ENCODE data around the gene PGAM2. TPM values are rescaled to one million over a fixed set of nuclear protein-coding genes. Genes with fewer than 3 reads are reported as not detected.

The PGAM2 gene
- total RNA-seq, 3 donors from 2014 or later: 0.24 TPM; not detected in 2

GRCh38 chr7:44106311-44107065, 41.1 kb upstream of the PGAM2 start:
- Mint-ChIP-seq H3K9me3 (no peaks in the 10 kb centered on the region), H3K36me3 (ENCODE audit: insufficient read depth) (no peaks in the 10 kb centered on the region), H3K4me1 (ENCODE audit: low read depth) (peaks cover 15% of the 10 kb centered on the region), H3K27me3 (ENCODE audit: low read depth) (peaks cover 21% of the 10 kb centered on the region), H3K4me3 (no peak overlapping the region)
- DNase-seq (no peak), ATAC-seq (no peak)

DNA sequence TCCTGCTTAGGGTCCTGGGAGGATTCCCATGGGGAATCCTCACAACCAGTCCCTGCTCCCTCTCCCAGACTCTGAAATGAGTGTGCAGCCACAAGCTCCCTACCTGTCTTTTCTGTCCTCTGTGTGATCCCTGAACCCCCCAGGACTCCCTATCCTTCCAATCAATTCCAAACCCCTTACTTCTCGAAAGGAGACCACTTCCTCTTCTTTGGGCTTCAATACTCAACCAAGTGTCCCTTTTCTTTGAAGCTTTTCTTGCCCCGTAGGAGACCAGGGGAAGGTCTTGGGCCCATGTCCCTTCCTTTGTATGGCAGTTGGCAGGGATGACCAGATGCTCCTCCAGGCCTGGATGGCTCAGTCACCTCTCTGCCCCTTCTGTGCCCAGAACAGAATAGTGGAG, 40.5 kb upstream of the PGAM2 start:
- Mint-ChIP-seq H3K36me3 (ENCODE audit: insufficient read depth) (no peaks in the 10 kb centered on the region), H3K4me3 (peak overlapping the region; percentile 77), H3K9me3 (no peaks in the 10 kb centered on the region), H3K4me1 (ENCODE audit: low read depth) (peaks cover 15% of the 10 kb centered on the region), H3K27me3 (ENCODE audit: low read depth) (peaks cover 21% of the 10 kb centered on the region)
- DNase-seq (no peak), ATAC-seq (no peak)

- H3K4me1 Mint-ChIP-seq (ENCODE audit: low read depth): peaks cover 15% of the 10 kb centered on the region
- DNase-seq (no peak), ATAC-seq (peak; percentile 35 to 36)
- H3K27me3 Mint-ChIP-seq (ENCODE audit: low read depth): peaks cover 21% of the 10 kb centered on the region
- H3K9me3 Mint-ChIP-seq: no peaks in the 10 kb centered on the region
- H3K4me3 Mint-ChIP-seq: peak overlapping the region; percentile 77
- no peaks in the 10 kb centered on the region for H3K36me3 Mint-ChIP-seq (ENCODE audit: insufficient read depth)
Observed at GRCh38 chr7:44104860-44105771, 39.7 kb upstream of the PGAM2 start.

- peak; percentile 46 to 47 for ATAC-seq
- Mint-ChIP-seq H3K4me1 (ENCODE audit: low read depth) (peaks cover 15% of the 10 kb centered on the region), H3K4me3 (peak within 1 kb of the TSS; percentile 77), H3K9me3 (no peaks in the 10 kb centered on the region), H3K36me3 (ENCODE audit: insufficient read depth) (no peaks in the 10 kb centered on the region), H3K27me3 (ENCODE audit: low read depth) (peaks cover 21% of the 10 kb centered on the region)
- no peak for DNase-seq
Observed at GRCh38 chr7:44103923-44104859, 38.8 kb upstream of the PGAM2 start, which contains the start of gene AEBP1. TSS of gene AEBP1 (plus strand) at chr7:44104345. CDS start at chr7:44104666, 321 bp downstream.

DNA sequence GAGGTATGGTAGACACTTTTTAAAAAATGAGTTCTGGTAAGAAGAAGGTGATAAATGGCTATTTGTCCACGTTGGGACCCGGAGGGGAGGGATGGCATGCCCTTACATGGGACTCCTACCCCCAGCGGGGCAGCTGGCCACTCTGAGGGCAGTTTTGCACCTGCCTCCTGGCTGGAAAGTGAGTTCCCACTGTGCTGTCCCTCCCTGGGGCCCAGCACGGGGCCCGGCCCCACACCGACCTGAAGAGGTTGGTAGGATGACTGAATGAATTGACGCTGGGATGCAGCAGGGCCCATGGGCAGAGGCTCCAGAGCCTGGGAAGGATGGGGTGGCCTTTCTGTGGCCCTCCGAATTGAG, 38.2 kb upstream of the PGAM2 start:
- Mint-ChIP-seq H3K9me3 (no peaks in the 10 kb centered on the region), H3K4me3 (peak overlapping the region; percentile 59), H3K27me3 (ENCODE audit: low read depth) (peaks cover 21% of the 10 kb centered on the region), H3K36me3 (ENCODE audit: insufficient read depth) (no peaks in the 10 kb centered on the region), H3K4me1 (ENCODE audit: low read depth) (peaks cover 15% of the 10 kb centered on the region)
- ATAC-seq (no peak), DNase-seq (no peak)

GRCh38 chr7:44102846-44103565, 37.6 kb upstream of the PGAM2 start:
- H3K4me3 Mint-ChIP-seq: peak overlapping the region; percentile 59
- peaks cover 21% of the 10 kb centered on the region for H3K27me3 Mint-ChIP-seq (ENCODE audit: low read depth)
- H3K4me1 Mint-ChIP-seq (ENCODE audit: low read depth): peaks cover 15% of the 10 kb centered on the region
- no peak for ATAC-seq
- H3K36me3 Mint-ChIP-seq (ENCODE audit: insufficient read depth): no peaks in the 10 kb centered on the region
- H3K9me3 Mint-ChIP-seq: no peaks in the 10 kb centered on the region
- DNase-seq: no peak

GRCh38 chr7:44101966-44102845, 36.8 kb upstream of the PGAM2 start:
- Mint-ChIP-seq H3K27me3 (ENCODE audit: low read depth) (peaks cover 21% of the 10 kb centered on the region), H3K4me3 (peak overlapping the region; percentile 31), H3K36me3 (ENCODE audit: insufficient read depth) (no peaks in the 10 kb centered on the region), H3K9me3 (no peaks in the 10 kb centered on the region), H3K4me1 (ENCODE audit: low read depth) (peaks cover 18% of the 10 kb centered on the region)
- ATAC-seq (no peak), DNase-seq (no peak)

DNA sequence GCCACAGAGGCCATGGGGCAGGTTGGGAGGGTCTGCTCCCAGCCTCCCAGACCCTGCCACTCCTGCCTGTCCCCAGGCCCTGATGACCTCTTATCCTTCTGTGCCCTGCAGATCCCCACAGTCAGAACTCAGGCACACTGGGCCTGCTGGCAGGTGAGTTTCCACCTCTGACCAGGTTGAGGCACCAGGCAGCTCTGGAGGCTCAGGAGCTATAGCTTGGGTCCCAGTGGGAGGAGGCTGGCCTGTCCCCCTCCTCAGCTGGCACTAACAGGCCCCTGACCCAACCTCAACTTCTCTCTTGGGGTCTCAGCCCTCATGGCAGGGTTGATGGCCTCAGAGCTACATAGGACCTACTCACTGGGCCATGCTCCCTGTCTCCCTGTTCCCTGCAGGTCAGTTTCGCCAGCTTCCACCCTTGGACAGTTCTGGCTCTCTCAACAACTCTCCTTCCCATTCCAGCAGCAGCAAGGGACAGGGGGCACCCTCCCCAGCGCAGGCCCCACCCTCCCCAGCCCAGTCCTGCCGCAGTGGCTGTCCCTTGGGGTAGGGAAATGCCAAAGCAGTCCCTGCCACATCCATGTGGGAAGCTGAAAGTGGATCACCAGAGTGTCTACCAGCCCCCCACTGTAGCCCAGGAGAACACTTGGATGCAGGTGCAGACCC, 36.1 kb upstream of the PGAM2 start:
- no peak overlapping the region for H3K4me3 Mint-ChIP-seq
- no peak for ATAC-seq
- H3K36me3 Mint-ChIP-seq (ENCODE audit: insufficient read depth): no peaks in the 10 kb centered on the region

DNA sequence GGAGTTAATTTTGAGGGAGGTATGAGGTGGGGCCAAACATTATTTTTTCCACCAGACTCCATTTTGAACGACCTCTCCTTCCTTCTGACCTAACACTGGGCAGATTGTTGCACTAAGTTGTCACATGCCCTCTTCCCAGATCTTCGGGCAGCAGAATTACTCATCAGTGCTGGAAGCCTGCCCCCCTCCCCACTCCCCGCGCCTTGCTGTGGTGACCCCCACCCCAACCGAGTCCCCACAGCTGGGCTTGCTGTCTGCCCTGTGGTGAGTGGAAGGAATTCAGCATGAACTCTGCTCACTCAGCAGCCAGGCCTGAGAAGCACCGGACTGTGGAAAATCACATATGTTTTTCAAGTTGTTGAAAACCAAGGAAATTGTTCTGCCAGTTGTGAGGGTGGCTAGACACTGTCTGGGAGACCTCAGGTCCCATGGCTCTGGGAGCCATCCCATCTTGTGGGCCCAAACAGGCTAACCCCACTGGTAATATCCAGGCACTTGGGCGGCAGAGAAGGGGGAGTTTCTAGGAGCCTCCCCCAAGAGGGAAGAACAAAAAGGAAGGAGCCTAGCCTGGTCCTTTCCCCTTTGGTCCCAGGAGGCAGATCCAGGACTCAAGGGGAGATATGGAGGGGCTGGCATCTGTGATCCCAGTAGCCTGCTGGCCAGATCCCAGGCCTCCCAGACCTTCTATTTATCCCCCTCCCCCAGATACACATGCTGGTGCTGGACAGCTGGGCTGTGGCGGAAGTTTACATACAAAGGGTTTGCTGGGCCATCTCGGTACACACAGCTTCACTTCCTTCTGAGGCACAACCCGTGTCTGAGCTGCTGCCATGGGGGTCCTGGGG, 35.3 kb upstream of the PGAM2 start:
- Mint-ChIP-seq H3K4me1 (ENCODE audit: low read depth) (peaks cover 18% of the 10 kb centered on the region), H3K36me3 (ENCODE audit: insufficient read depth) (no peaks in the 10 kb centered on the region), H3K4me3 (no peak overlapping the region), H3K9me3 (no peaks in the 10 kb centered on the region), H3K27me3 (ENCODE audit: low read depth) (peaks cover 14% of the 10 kb centered on the region)
- ATAC-seq (no peak), DNase-seq (no peak)

More for the DNA sequence above, 36.1 kb upstream of the PGAM2 start:
- no peaks in the 10 kb centered on the region for H3K9me3 Mint-ChIP-seq
- H3K27me3 Mint-ChIP-seq (ENCODE audit: low read depth): peaks cover 21% of the 10 kb centered on the region
- peaks cover 25% of the 10 kb centered on the region for H3K4me1 Mint-ChIP-seq (ENCODE audit: low read depth)
- no peak for DNase-seq

- H3K36me3 Mint-ChIP-seq (ENCODE audit: insufficient read depth): no peaks in the 10 kb centered on the region
- H3K9me3 Mint-ChIP-seq: no peaks in the 10 kb centered on the region
- H3K4me3 Mint-ChIP-seq: no peak overlapping the region
- H3K27me3 Mint-ChIP-seq (ENCODE audit: low read depth): peaks cover 4% of the 10 kb centered on the region
- H3K4me1 Mint-ChIP-seq (ENCODE audit: low read depth): peaks cover 13% of the 10 kb centered on the region
- ATAC-seq (no peak), DNase-seq (no peak)
Observed at GRCh38 chr7:44099669-44100068, 34.3 kb upstream of the PGAM2 start.

- Mint-ChIP-seq H3K4me1 (ENCODE audit: low read depth) (peaks cover 12% of the 10 kb centered on the region), H3K4me3 (no peak overlapping the region), H3K27me3 (ENCODE audit: low read depth) (peaks cover 4% of the 10 kb centered on the region), H3K9me3 (no peaks in the 10 kb centered on the region), H3K36me3 (ENCODE audit: insufficient read depth) (no peaks in the 10 kb centered on the region)
- ATAC-seq: no peak
- no peak for DNase-seq
Observed at GRCh38 chr7:44098092-44099068, 33.0 kb upstream of the PGAM2 start.

Data from activated T-cell treated with anti-CD3 and anti-CD28 coated beads, Interleukin-2, amount 50 U/mL, for 4 hours (primary cell).